ENCODE results near the gene TMEM59.
A peak's percentile ranks its signal among the peaks of the same experiment; 100 is the strongest.

Gene TMEM59

DNA sequence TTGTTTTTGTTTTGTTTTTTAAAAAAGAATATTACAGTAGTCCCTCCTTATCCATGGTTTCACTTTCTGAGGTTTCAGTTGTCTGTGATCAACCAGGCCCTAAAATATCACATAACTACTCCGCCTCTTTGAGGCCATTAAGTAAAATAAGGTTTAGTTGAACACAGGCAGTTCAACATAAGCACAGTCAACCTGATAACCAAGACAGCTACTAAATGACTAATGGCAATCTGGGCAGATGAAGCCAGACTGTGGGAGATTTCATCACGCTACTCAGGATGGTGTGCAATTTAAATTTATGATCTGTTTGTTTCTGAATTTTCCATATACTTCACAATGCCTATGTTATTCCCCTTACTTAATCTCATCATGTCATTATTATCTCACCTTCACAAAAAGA lies 65.1 kb downstream of the TMEM59 start:
- no peak for DNase-seq (ENCODE audit: low spot score)
- H3K27ac ChIP-seq (ENCODE audit: poor library complexity, severe bottlenecking): no peak overlapping the region
- H3K36me3 ChIP-seq (ENCODE audit: low read depth): no peaks in the 10 kb centered on the region
- H3K9me3 ChIP-seq (ENCODE audit: severe bottlenecking): no peaks in the 10 kb centered on the region
- peak; percentile 55; the same call in 1 of the 3 replicates for ATAC-seq (ENCODE audit: low read depth)
- no peaks in the 10 kb centered on the region for H3K27me3 ChIP-seq (ENCODE audit: insufficient read depth, poor library complexity, severe bottlenecking)
- no peak for TF ChIP-seq CTCF (IDR thresholded peaks at IDR 0.05; ENCODE audit: poor library complexity, severe bottlenecking)
- no peaks in the 10 kb centered on the region for H3K4me1 ChIP-seq (ENCODE audit: insufficient read depth, poor library complexity, severe bottlenecking)
- no peak overlapping the region for H3K4me3 ChIP-seq (ENCODE audit: severe bottlenecking)

DNA sequence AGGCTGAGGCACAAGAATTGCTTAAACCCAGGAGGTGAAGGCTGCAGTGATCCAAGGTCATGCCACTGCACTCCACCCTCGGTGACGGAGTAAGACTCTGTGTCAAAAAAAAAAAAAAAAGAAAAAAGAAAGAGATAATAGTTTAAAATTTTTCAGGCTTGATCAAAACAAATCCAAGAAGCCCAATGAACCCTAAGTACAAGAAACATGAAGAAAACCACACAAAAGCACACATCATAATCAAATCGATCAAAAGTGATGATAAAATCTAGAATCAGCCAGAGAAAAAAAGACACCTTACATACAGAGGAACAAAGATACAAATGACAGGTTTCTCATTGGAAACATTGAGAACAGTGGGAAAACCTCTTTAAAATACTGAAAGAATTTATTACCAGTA lies 66.5 kb downstream of the TMEM59 start:
- no peak for TF ChIP-seq CTCF (IDR thresholded peaks at IDR 0.05; ENCODE audit: poor library complexity, severe bottlenecking)

DNA sequence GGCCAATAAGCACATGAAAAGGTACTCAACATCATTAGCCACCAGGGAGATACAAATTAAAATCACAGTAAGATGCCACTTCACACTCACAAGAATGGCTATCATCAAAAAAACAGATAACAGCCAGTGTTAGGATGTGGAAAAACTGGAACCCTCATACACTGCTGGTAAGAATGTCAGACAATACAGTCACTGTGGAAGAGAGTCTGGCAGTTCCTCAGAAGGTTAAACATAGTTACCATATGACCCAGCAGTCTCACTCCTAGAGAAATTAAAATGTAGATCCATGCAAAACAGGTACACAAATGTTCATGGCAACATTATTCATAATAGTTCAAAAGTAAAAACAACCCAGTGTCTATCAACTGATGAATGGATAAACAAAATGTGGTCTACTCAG lies 68.3 kb downstream of the TMEM59 start:
- Histone ChIP-seq H3K9me3 (ENCODE audit: severe bottlenecking) (no peaks in the 10 kb centered on the region), H3K27ac (ENCODE audit: poor library complexity, severe bottlenecking) (no peak overlapping the region), H3K4me3 (ENCODE audit: severe bottlenecking) (no peak overlapping the region), H3K27me3 (ENCODE audit: insufficient read depth, poor library complexity, severe bottlenecking) (no peaks in the 10 kb centered on the region), H3K4me1 (ENCODE audit: insufficient read depth, poor library complexity, severe bottlenecking) (no peaks in the 10 kb centered on the region), H3K36me3 (ENCODE audit: low read depth) (no peaks in the 10 kb centered on the region)
- TF ChIP-seq CTCF (IDR thresholded peaks at IDR 0.05; ENCODE audit: poor library complexity, severe bottlenecking): no peak
- ATAC-seq (ENCODE audit: low read depth) (no peak), DNase-seq (ENCODE audit: low spot score) (no peak)

More for the DNA sequence above, 66.5 kb downstream of the TMEM59 start:
- DNase-seq (ENCODE audit: low spot score) (no peak), ATAC-seq (ENCODE audit: low read depth) (no peak)
- Histone ChIP-seq H3K27ac (ENCODE audit: poor library complexity, severe bottlenecking) (no peak overlapping the region), H3K36me3 (ENCODE audit: low read depth) (no peaks in the 10 kb centered on the region), H3K4me3 (ENCODE audit: severe bottlenecking) (no peak overlapping the region), H3K4me1 (ENCODE audit: insufficient read depth, poor library complexity, severe bottlenecking) (no peaks in the 10 kb centered on the region), H3K9me3 (ENCODE audit: severe bottlenecking) (no peaks in the 10 kb centered on the region), H3K27me3 (ENCODE audit: insufficient read depth, poor library complexity, severe bottlenecking) (no peaks in the 10 kb centered on the region)

- Histone ChIP-seq H3K9me3 (ENCODE audit: severe bottlenecking) (no peaks in the 10 kb centered on the region), H3K27me3 (ENCODE audit: insufficient read depth, poor library complexity, severe bottlenecking) (no peaks in the 10 kb centered on the region), H3K4me3 (ENCODE audit: severe bottlenecking) (no peak overlapping the region), H3K27ac (ENCODE audit: poor library complexity, severe bottlenecking) (no peak overlapping the region), H3K36me3 (ENCODE audit: low read depth) (no peaks in the 10 kb centered on the region), H3K4me1 (ENCODE audit: insufficient read depth, poor library complexity, severe bottlenecking) (no peaks in the 10 kb centered on the region)
- ATAC-seq (ENCODE audit: low read depth) (no peak), DNase-seq (ENCODE audit: low spot score) (no peak)
- TF ChIP-seq CTCF (IDR thresholded peaks at IDR 0.05; ENCODE audit: poor library complexity, severe bottlenecking): no peak
Measured at GRCh38 chr1:53982763-53983104, 70.3 kb downstream of the TMEM59 start.

DNA sequence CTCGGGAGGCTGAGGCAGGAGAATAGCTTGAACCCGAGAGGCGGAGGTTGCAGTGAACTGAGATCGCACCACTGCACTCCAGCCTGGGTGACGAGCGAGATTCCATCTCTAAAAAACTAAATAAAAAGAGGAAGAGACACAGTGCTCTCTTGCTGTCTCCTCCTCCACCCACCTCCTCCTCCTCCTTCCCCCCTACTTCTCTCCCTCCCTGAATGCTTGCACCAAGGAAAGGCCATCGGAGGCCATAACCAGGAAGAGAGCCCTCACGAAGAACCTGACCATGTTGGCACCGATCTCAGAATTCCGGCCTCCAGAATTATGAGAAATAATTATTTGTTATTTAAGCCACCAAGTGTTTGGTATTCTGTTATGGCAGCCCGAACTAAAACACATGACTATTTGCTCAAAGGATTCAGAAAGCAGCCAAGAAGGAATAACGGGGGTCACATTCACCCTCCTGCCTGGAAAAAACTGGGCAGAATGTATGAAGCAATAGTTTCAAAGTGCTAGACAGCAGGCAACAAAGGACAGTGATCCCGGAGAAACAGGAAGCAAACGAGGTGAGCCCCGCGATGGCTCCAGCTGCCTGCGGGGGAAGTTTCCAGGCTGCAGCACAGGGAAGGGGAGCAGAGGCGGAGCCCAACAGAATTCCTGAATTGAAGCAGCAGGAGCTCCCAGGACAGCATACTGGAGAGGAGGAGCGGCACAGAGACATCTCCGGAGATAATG lies 70.8 kb downstream of the TMEM59 start:
- TF ChIP-seq CTCF (IDR thresholded peaks at IDR 0.05; ENCODE audit: poor library complexity, severe bottlenecking): no peak
- no peaks in the 10 kb centered on the region for H3K9me3 ChIP-seq (ENCODE audit: severe bottlenecking)
- H3K27ac ChIP-seq (ENCODE audit: poor library complexity, severe bottlenecking): no peak overlapping the region
- ATAC-seq (ENCODE audit: low read depth) (peak; percentile 66), DNase-seq (ENCODE audit: low spot score) (no peak)
- no peaks in the 10 kb centered on the region for H3K36me3 ChIP-seq (ENCODE audit: low read depth)
- H3K4me1 ChIP-seq (ENCODE audit: insufficient read depth, poor library complexity, severe bottlenecking): no peaks in the 10 kb centered on the region
- H3K27me3 ChIP-seq (ENCODE audit: insufficient read depth, poor library complexity, severe bottlenecking): no peaks in the 10 kb centered on the region
- H3K4me3 ChIP-seq (ENCODE audit: severe bottlenecking): no peak overlapping the region
